ENCODE results near the gene ROR2.

- TF ChIP-seq, protein P1, sequence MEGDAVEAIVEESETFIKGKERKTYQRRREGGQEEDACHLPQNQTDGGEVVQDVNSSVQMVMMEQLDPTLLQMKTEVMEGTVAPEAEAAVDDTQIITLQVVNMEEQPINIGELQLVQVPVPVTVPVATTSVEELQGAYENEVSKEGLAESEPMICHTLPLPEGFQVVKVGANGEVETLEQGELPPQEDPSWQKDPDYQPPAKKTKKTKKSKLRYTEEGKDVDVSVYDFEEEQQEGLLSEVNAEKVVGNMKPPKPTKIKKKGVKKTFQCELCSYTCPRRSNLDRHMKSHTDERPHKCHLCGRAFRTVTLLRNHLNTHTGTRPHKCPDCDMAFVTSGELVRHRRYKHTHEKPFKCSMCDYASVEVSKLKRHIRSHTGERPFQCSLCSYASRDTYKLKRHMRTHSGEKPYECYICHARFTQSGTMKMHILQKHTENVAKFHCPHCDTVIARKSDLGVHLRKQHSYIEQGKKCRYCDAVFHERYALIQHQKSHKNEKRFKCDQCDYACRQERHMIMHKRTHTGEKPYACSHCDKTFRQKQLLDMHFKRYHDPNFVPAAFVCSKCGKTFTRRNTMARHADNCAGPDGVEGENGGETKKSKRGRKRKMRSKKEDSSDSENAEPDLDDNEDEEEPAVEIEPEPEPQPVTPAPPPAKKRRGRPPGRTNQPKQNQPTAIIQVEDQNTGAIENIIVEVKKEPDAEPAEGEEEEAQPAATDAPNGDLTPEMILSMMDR (conservative IDR thresholded peaks at IDR 0.05 in 1 of 2, IDR thresholded peaks at IDR 0.05 in 1 of 2; ENCODE audit: extremely low read depth in 1 of 2, insufficient read depth in 1 of 2, low read depth in 1 of 2, low read length in 2 of 2) = no peak
- no peak for TF ChIP-seq EZH2 (IDR thresholded peaks at IDR 0.05; ENCODE audit: borderline replicate concordance, low read length)
Measured at GRCh38 chr9:91799113-91799744, 150.8 kb downstream of the ROR2 start.

All from mammary epithelial cell (primary cell).